Transverse colon (tissue), 4 donors: ENCODE results near the gene FAM107A.

Experiments used
- CTCF ChIP-seq, 5 experiments: fragments of 200-600 bp in 3 of 5; fragments of 450-650 bp in 2 of 5; sonication (generic) in 3 of 5; IDR thresholded peaks; 1 replicate in 2 of 5; 2 replicates in 3 of 5; pipeline ENCODE4 v1.5.1; 2016 to 2017; ENCODE audit warnings: antibody characterized with exemption in 5 of 5, inconsistent platforms in 3 of 5, mild to moderate bottlenecking in 2 of 5, moderate library complexity in 1 of 5
- EP300 ChIP-seq: sonication (generic); formaldehyde crosslinking; IDR thresholded peaks from one replicate; pipeline ENCODE4 v1.6.1; 2017; ENCODE audit warnings: antibody characterized with exemption, low read depth
- POLR2A ChIP-seq: fragments of 450-650 bp; IDR thresholded peaks from one replicate; pipeline ENCODE4 v1.6.1; 2016; ENCODE audit warnings: antibody characterized with exemption, mild to moderate bottlenecking, moderate library complexity
- POLR2AphosphoS5 ChIP-seq, 3 donors: sonication (generic); formaldehyde crosslinking; IDR thresholded peaks; one replicate each; pipeline ENCODE4 v1.6.1; 2016; ENCODE audit warnings: antibody characterized with exemption in 3 of 3

- TF ChIP-seq CTCF (IDR thresholded peaks at IDR 0.05) (no peak), POLR2A (no peak), POLR2AphosphoS5 (IDR thresholded peaks at IDR 0.05) (no peak), EP300 (no peak)
Measured at GRCh38 chr3:58521917-58522631, 55.1 kb downstream of the FAM107A start.
